GM20431 (cell line): ENCODE data around the gene ASTN1.

Experiments
- in situ Hi-C: fragments of 300-500 bp; cut with MseI, MboI; formaldehyde crosslinking; loops from one replicate; pipeline ENCODE4 v1.15.0; 2020; ENCODE audit warnings: low sequenced_read_pairs; ENCODE audit not compliant: unreplicated experiment

The ASTN1 gene

DNA sequence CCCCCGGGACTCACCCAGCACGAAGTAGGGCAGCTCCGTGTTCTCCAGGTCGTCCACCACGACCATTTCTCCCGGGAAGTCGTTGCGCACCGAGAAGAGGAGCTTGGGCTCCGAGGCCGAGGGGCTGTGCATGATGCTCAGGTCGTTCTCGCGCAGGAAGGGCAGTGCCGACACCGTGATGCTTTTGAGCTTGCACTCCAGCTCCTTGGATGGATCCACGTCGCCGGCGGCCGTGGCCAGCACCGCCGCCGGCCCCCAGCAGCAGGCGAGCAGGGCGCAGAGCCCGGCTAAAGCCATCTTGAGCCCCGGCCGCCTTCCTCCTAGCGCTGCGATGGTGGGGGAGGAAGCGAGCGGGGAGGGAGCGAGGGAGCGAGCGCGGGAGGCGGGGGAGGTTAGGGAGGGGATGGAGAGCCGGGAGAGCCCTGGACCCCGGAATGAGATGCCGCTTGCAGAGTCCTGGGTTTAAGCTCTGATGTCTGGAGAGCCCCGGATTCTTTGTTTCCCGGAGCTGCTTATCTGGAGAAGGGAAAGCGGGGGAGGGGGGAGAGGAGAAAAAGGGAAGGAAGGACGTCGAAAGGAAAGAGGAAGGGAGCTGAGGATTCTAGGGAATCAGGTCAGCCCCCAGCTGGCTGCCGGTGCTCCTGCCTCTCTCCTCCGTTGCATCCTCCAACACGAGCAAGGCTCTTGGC is at the start of gene ASTN1:
ASTN1 (minus strand) TSS at position 333 of the 689 bp plus-strand sequence; CDS start at position 297, 36 bp downstream.
- in situ Hi-C loops, result no loop called here

DNA sequence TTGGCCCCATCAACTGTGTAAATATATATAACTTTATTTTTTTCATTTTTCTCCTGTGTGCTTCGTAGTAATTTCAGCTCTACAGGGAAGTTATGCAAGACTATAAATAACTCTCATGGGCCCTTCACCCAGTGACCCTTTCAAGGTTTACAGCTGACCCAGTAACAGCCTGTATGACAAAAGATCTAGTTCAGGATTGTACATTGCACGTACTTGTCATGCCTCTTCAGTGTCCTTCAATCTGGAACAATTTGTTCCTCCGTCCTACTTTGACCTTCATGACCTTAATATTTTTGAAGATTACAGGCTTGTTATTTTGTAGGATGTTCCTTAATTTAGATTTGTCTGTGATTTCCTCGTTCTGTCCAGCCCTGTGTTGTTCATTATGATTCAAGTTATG is 46.7 kb upstream of the ASTN1 start:
- in situ Hi-C loops, result no loop called here

DNA sequence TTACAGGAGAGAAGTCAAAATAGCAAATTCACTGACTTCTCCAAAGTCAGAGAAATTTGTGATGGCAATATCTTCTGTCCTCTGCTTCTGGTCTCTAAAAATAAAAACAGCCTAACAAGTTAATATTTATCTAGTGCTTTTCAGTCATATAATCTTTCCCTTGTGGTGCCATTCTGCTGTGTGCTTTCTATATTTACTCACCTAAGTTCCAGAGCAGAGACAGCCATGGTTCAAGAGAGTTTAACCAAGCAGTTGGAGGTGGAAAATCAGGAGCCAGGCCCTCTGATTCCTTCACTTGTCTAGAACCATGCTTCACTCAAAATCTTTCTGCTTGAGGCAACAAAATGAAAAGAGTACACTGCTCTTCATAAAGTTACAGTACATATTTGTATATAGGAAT is 45.6 kb upstream of the ASTN1 start:
- in situ Hi-C loops, result no loop called here

DNA sequence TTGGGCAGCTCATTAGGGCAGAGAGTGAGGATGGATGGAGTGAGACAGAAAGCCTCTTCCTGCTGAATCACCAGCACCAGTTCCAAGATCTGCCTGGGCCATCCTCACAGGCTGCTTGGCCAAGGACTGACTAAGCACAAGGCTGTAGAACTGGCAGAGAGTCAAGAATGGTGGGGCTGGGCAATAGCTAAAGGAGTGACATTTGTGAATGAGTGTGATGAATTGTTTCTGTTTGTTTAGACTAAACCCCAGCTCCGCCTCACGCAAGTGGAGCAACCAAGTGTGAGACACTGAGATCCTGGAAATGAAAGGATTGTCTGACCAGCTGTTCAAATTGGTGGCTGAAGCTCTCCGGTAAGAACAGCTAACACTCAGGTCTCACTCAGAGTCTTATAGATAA is 44.8 kb upstream of the ASTN1 start:
- in situ Hi-C loops, result no loop called here

DNA sequence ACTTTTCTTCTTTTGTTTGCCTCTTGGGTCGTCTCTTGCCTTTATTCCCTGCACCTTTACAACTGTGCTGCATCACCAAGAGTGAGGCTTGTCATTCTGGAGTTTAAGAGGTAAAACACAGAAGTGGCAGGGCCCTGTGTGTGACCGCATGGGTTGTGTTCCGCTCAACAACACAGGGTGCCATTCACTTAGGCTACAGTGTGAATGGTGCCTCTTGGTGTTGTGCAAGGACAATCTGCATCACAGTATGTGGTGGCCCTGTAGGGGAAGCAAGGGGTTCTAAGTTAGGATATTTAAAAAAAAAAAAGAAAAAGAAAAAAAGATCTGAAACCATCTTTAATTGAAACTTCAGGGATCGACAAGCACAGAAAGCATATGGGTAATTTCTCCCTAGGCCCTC is 44.4 kb upstream of the ASTN1 start:
- in situ Hi-C loops, result no loop called here

DNA sequence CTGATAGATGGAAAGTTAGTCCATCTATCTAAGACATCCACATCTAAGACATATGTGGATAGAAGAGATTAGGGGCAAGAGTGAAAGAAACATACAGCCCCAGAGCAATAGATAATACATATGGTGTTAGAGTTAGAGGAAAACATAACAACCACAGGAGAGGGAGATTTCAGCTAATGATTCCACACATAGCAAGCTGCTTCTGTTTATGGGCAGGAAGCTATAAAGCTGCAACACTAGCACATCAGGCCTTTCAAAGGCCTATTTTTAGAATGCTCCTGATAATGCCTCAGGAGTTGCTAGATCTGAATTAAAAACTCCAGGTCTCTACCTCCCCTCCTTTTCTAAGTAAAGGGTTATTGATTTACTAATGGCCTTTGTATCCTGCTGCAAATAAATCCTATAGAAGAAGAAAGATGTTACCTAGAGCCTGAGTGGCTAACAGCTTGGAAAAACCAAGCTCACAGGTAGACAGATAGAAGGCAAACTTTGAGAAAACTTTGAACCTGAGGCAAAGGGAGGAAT is 42.4 kb upstream of the ASTN1 start:
- in situ Hi-C loops, result no loop called here

DNA sequence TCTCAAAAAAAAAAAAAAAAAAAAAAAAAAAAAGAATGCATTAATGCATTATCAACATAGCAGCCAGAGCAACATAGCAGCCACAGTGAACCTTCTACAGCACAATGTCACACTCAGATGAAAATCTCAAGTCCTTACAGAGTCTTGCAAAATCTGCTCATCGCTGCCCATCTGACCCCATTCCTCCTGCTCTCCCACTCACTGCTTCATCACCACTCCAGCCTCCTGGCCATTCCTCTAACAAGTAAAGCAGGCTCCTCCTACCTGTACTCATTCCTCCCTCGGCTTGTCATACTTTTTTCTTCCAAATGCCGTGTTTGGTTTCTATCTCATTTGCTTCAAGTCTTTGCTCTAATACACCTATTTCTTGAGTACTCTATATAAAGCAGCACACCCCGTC is 35.8 kb upstream of the ASTN1 start:
- in situ Hi-C loops, result no loop called here

DNA sequence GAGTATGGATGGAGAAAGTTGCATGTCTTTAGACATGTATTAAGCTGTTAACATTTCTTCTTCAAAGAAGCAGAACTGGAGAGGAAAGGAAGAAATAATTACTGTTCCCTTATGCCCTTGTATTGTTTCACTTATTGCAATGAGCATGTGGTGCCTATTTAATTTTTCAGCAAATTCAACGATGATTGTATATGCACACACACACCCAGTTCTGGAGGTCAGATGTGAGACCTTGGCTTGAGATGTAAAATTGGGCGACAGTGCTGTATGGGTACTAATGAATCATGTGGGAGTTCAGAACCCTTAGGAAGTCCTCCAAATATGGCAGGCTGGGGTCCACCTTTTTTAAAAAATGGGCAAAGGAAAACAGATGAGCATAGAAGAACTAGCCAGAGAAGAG is 33.7 kb upstream of the ASTN1 start:
- in situ Hi-C loops, result loop anchor here (25.0 kb wide), 1 partner anchor 311 kb away; no protein-coding TSS in a partner anchor

DNA sequence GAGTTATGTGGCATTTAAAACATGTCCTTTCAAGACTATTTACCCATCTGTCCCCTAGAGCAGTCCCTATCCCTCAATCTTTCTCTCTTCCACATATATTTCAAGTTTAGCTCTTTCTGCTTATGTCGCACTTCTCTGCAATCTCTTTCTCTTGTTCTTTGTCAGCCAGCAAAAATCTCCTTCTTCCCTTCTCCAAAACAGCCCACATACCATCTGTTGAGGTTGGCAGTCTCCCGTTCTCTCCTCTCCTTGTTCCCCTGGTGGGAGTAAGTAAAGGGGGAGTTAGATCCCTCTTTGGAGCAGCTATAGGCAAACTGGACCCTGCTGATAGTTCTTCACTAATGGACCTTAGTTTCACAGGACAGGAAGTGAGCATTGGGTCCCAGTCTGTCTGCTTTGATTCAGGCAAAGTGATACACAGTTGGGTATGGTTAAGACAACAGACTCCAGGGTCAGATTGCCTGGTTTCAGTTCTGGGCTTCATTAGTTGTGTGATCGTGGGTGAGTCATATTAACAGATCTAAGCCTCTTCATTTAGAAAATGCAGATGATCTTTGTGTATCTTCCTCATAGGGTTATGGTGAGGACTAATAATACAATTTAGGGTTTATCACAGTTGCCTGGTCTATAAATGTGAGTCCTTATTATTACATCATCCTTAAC is 25.9 kb upstream of the ASTN1 start:
- in situ Hi-C loops, result loop anchor here (25.0 kb wide), 1 partner anchor 303 kb away; no protein-coding TSS in a partner anchor

DNA sequence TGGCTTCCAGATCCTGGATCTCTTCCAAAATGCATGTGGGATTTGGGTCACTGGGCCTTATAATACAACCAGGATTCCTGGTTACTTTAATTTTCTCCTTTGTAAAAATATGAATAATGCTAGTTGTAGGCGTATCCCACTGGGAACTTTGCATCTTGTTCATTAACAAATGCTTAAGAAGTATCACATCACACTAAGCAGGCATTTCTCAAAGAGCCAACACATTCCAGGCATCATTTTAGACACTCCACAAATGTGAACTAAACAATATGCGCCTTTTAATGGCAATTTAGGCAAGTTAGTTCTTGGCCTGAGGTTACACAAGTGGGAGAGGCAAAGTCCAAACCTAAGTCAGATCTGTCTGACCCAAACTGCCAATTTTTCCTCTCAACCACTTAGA is 22.1 kb upstream of the ASTN1 start:
- in situ Hi-C loops, result loop anchor here (25.0 kb wide), 1 partner anchor 299 kb away; no protein-coding TSS in a partner anchor

DNA sequence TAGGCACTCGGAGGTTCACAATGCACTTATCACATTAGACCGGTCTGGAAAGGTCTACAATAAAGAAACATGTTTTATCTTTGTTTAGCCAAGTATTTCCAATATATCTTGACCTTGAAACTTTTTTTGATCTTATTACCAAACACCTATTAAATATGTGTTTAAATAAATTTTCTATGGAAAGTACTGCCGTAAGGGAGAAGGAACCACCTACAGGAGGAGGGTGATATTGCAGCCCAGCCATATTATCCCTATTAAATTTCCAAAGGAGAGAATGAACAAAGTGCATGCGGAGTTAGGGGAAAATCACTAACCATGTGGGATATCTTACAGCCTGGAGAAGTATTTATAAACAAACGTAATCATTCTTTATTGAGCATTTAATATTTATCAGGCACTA is 20.7 kb upstream of the ASTN1 start:
- in situ Hi-C loops, result loop anchor here (25.0 kb wide), 1 partner anchor 298 kb away; no protein-coding TSS in a partner anchor

DNA sequence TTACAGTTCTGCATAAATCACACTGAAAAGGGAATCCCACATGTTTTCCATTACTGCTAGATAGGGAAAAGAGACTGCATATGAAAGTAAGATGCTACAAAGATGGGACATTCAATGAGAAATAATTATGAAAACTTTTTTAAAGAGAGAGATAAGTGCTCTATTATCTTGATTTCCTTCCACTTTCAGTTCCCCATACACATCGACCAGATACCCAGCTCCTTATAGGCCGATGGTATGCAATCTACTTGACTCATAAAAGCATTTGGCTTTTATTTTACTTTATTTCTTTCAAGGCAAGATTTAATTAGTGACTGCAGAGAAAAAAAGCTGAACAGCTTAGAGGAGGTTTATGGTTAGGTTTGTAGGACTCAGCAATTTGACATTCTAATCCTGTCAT is 19.3 kb upstream of the ASTN1 start:
- in situ Hi-C loops, result loop anchor here (25.0 kb wide), 1 partner anchor 297 kb away; no protein-coding TSS in a partner anchor

DNA sequence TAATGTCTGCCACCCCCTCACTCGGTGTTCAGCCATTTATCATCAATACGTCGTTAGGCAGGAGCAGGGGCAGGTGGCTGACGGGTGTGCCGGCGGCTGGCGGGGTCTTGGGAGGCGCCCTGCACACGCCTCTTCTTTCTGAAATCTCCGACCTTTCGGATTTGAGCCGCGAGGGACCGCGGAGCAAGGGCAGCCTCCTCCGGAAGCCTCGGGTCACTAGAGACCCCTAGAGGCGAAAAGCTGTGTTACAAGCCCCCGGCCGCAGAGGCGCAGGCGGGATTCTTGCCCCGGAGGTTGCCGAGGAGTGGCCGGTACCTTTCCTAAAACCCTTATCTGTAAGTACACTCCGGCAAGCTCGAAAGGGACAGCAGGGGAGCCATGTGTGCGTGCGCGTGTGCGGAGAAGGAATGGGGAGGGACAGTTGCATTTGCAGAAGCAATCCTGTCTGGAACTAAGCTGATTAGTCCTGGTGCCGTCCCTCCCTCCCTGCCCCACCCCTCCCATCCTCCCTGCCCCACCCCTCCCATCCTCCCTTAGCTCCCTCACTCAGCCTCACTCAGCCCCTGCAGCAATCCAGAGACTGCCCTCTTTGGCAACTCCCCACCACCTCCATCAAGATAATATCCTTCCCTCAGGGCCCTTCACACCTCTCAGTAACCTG is 17.2 kb upstream of the ASTN1 start:
- in situ Hi-C loops, result loop anchor here (25.0 kb wide), 1 partner anchor 294 kb away; no protein-coding TSS in a partner anchor

DNA sequence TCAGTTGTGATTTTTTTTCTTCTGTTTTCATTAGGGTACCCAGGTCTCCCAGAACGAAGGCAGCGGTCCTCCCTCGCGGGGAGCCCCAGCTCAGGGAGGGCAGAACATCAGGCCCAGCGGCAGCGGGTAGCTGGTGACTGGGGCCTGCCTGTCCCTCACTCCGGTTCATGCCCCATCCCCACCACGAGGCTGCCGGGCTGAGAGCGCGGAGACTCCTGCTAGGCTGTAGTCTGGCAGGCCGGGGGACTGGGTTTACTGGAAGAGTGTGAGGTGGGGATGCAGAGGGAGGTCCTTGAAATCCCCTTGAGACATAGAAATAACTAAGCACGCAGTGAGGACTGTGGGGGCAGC is 16.7 kb upstream of the ASTN1 start:
- in situ Hi-C loops, result loop anchor here (25.0 kb wide), 1 partner anchor 294 kb away; no protein-coding TSS in a partner anchor

DNA sequence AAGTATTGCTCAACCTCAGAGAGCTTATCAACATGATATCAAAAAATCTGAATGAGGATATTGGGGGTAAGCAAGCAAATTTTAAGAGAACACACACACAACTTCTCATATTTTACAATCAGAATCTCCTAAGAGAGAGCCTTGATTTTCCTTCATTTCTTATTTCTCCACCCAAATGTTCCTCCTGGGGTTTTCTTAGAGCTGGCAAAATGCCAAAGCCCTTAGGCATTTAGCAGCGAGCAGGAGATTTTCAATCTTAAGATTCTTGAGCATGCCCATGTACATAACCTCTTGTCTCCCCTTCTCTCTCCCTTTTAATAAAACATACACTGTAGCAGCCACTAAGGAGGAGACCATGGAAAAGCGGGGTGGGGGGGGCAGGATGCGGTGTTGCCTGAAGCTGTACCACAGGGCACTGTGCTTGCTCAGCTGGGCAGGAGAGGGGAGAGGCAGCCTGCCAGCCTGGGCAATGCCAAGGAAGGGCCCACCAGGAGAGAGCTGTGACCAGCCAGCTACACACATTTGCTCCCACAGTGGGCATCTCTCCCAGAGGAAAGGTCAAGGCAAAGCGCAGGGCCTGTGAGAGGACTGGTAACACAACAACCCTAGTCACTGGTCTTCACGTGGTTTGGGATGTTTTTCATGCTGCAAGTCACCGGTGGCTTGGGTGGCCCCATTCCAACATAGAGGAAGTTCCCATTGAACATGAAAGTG is 10.6 kb upstream of the ASTN1 start:
- in situ Hi-C loops, result loop anchor here (25.0 kb wide), 1 partner anchor 288 kb away; no protein-coding TSS in a partner anchor

DNA sequence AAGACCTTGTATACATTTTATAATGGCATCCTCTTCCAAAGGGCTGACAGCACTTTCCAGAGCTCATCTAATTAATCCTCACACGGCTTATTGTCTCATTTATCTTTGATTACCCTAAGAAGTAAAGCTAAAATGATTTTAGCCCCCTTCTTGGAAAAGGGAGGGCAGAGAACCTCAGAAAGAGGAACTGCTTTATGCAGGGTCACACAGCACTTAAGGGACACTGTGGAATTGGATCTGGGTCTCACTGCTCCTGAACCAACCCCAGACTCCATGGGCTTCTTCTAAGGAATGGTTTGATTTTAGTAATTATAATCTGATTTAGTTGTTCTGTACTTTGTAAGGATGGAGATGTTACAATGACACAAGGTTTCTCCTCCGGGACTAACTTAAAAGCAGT is 9.5 kb upstream of the ASTN1 start:
- in situ Hi-C loops, result no loop called here

DNA sequence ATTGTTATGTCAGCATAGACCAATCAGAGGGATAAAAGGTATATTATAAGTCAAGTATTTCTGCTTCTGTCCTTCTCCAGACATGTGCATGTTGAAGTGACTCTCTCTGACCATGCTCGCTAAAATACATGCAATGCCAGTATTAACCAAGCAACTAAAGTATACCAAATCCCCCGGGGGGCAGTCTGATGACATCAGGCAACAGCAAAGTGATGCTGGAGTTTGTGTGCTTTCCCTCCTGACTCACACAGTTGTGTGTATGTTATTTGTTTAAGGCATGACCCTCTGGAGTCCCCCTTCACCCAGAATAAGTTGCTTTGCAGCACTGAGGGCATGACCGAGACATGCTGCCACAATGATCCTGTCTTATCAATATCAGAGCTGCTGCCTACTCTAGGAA is 8.4 kb upstream of the ASTN1 start:
- in situ Hi-C loops, result no loop called here

DNA sequence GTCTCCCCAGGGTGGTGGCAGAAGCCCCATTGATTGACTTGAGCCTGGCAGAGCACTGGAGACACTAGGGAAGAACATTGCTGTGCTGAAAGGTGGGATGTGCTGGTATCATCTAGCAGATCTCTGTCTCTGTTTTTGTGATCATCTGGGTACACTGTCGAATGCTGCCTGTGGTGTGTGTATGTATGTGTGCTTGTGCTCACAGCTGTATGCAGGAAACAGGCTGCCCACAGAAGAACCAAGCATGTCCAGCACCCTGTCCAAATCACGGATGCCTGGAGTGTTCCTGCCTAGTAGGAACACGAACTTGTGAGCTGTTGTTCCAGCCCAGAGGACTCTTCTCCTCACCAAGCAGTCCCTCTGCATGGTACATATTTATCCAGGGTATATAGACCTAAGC is 7.8 kb upstream of the ASTN1 start:
- in situ Hi-C loops, result no loop called here

DNA sequence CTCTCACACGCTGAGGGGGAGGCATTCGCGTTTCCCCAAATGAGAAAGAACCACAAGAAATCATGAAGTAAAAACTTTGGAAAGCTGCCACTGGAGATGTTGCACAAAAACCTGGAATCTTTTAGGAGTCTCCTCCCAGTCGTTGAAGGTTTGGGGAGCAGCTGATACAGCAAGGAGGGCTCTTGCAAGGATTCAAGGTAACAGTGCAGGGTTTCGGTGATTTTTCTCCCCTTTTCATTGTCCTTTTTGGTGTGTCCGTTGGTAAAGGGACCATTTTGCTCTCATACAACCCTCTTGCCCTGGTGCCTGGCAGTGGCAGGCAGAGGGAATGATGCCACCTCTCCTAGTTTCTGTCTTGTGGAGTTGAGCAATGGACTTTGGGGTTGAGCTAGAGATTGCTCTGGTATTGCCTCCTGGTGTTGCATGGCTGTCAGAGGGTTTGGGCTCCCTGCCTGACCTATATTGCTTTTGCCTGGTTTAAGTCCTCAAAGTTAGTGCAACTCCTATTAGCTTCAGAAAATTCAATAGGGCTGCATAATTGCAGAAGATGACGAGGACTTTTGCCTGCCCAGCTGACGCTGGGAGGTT is 7.1 kb upstream of the ASTN1 start:
- in situ Hi-C loops, result no loop called here
